Tibial nerve (tissue), 4 donors: Measurements from ENCODE around the gene PRKCG. TPM values are rescaled to one million over a fixed set of nuclear protein-coding genes. Genes with fewer than 3 reads are reported as not detected.

Source experiments
- DNase-seq, 2 donors: peaks; one replicate each; pipeline ENCODE4 v3.0.0-alpha.2; 2019; ENCODE audit warnings: low spot score in 2 of 2
- H3K27ac ChIP-seq, 4 donors: fragments of 200-600 bp; sonication (generic) in 3 of 4; one replicate each; pipeline ENCODE4 v1.5.1; 2017 to 2019; ENCODE audit warnings: mild to moderate bottlenecking in 1 of 4
- H3K27me3 ChIP-seq, 2 donors: fragments of 200-600 bp; sonication (generic) in 1 of 2; one replicate each; pipeline versions ENCODE4 v1.5.1 to v1.6.0; 2017 to 2019
- H3K36me3 ChIP-seq, 3 donors: fragments of 200-600 bp; sonication (generic); one replicate each; pipeline ENCODE4 v1.5.1; 2018 to 2019
- H3K4me1 ChIP-seq, 4 donors: fragments of 200-600 bp; sonication (generic) in 3 of 4; one replicate each; pipeline ENCODE4 v1.5.1; 2017 to 2019
- H3K4me3 ChIP-seq, 4 donors: fragments of 200-600 bp; sonication (generic) in 3 of 4; one replicate each; pipeline ENCODE4 v1.5.1; 2017 to 2019; ENCODE audit warnings: mild to moderate bottlenecking in 1 of 4, moderate library complexity in 1 of 4
- H3K9me3 ChIP-seq, 4 donors: fragments of 200-600 bp; sonication (generic) in 3 of 4; one replicate each; pipeline ENCODE4 v1.5.1; 2017 to 2019
- CTCF ChIP-seq, 5 experiments: fragments of 200-600 bp in 3 of 5; fragments of 450-650 bp in 2 of 5; sonication (generic) in 3 of 5; IDR thresholded peaks; one replicate each; pipeline ENCODE4 v1.5.1; 2016 to 2019; ENCODE audit warnings: antibody characterized with exemption in 5 of 5, mild to moderate bottlenecking in 3 of 5, moderate library complexity in 2 of 5
- EP300 ChIP-seq, 2 donors: sonication (generic); formaldehyde crosslinking; IDR thresholded peaks; one replicate each; pipeline ENCODE4 v1.6.1; 2017; ENCODE audit warnings: antibody characterized with exemption in 2 of 2, mild to moderate bottlenecking in 1 of 2
- POLR2A ChIP-seq, 2 donors: fragments of 450-650 bp; IDR thresholded peaks; one replicate each; pipeline ENCODE4 v1.6.1; 2017; ENCODE audit warnings: antibody characterized with exemption in 2 of 2, mild to moderate bottlenecking in 2 of 2, moderate library complexity in 2 of 2
- WGBS, 2 donors: methylation state at CpG; one replicate each; pipeline ENCODE4 v1.1.5; 2018; 5-methylcytosine and 5-hydroxymethylcytosine counted together
- total RNA-seq, 4 donors: library from RNA; depleted of rRNA; stranded (reverse); fragments of >200 nt; gene quantifications; one replicate each; pipeline ENCODE4 v1.1.0, GENCODE V29; 2016

The PRKCG gene
- total RNA-seq, 4 donors from 2014 or later = not detected

- no peak for DNase-seq
- WGBS, 2 donors = 78 to 79% methylated on average over 6 of the region's 6 CpGs
- no peak overlapping the region for H3K27ac ChIP-seq
- no peak overlapping the region for H3K4me3 ChIP-seq
- TF ChIP-seq CTCF (IDR thresholded peaks at IDR 0.05) (no peak), EP300 (IDR thresholded peaks at IDR 0.05) (no peak), POLR2A (IDR thresholded peaks at IDR 0.05) (no peak)
- no peaks in the 10 kb centered on the region for H3K9me3 ChIP-seq
- H3K36me3 ChIP-seq = peaks cover 0 to 47% (median 8%) of the 10 kb centered on the region in 3 donors
- H3K27me3 ChIP-seq = peaks cover 0 to 11% of the 10 kb centered on the region in 2 donors
- peaks cover 0 to 56% (median 8%) of the 10 kb centered on the region in 4 donors for H3K4me1 ChIP-seq
Measured at GRCh38 chr19:53874606-53874990, 7.4 kb upstream of the PRKCG start.

- H3K36me3 ChIP-seq = peaks cover 0 to 47% (median 8%) of the 10 kb centered on the region in 3 donors
- peaks cover 0 to 50% (median 9%) of the 10 kb centered on the region in 4 donors for H3K4me1 ChIP-seq
Measured at GRCh38 chr19:53875602-53876325, 6.2 kb upstream of the PRKCG start.

GRCh38 chr19:53876651-53877224 is 5.3 kb upstream of the PRKCG start:
- TF ChIP-seq CTCF (IDR thresholded peaks at IDR 0.05) (no peak), EP300 (IDR thresholded peaks at IDR 0.05) (no peak), POLR2A (IDR thresholded peaks at IDR 0.05) (no peak)
- Histone ChIP-seq H3K27ac (no peak overlapping the region), H3K36me3 (peaks cover 0 to 47% (median 8%) of the 10 kb centered on the region in 3 donors), H3K9me3 (no peaks in the 10 kb centered on the region), H3K4me3 (no peak overlapping the region), H3K27me3 (peaks cover 0 to 30% of the 10 kb centered on the region in 2 donors), H3K4me1 (peaks cover 0 to 48% (median 7%) of the 10 kb centered on the region in 4 donors)
- WGBS, 2 donors = 80 to 89% methylated on average over 5 of the region's 6 CpGs
- DNase-seq = no peak

More at GRCh38 chr19:53875602-53876325, 6.2 kb upstream of the PRKCG start:
- Histone ChIP-seq H3K4me3 (no peak overlapping the region), H3K27me3 (peaks cover 0 to 20% of the 10 kb centered on the region in 2 donors), H3K27ac (no peak overlapping the region), H3K9me3 (no peaks in the 10 kb centered on the region)
- WGBS, 2 donors = 81% methylated on average over 17 of the region's 17 CpGs
- DNase-seq = no peak
- no peak for TF ChIP-seq POLR2A (IDR thresholded peaks at IDR 0.05)
- no peak for TF ChIP-seq EP300 (IDR thresholded peaks at IDR 0.05)

- Histone ChIP-seq H3K36me3 (peaks cover 0 to 46% (median 8%) of the 10 kb centered on the region in 3 donors), H3K4me3 (no peak overlapping the region), H3K4me1 (peaks cover 0 to 48% (median 12%) of the 10 kb centered on the region in 4 donors), H3K9me3 (no peaks in the 10 kb centered on the region), H3K27me3 (peaks cover under 1 to 36% of the 10 kb centered on the region in 2 donors), H3K27ac (no peak overlapping the region)
- WGBS, 2 donors = 79 to 83% methylated on average over 10 of the region's 10 CpGs
- DNase-seq = no peak
- TF ChIP-seq EP300 (IDR thresholded peaks at IDR 0.05) = no peak
- TF ChIP-seq POLR2A (IDR thresholded peaks at IDR 0.05) = no peak
Measured at GRCh38 chr19:53877361-53877766, 4.6 kb upstream of the PRKCG start.

GRCh38 chr19:53878776-53879139 is 3.2 kb upstream of the PRKCG start:
- WGBS, 2 donors = 34 to 44% methylated on average over 12 of the region's 12 CpGs
- peaks cover 0 to 32% (median 6%) of the 10 kb centered on the region in 3 donors for H3K36me3 ChIP-seq
- H3K4me3 ChIP-seq = peak overlapping the region; percentile 17 to 49 (median 44)
- H3K27ac ChIP-seq = no peak overlapping the region
- no peaks in the 10 kb centered on the region for H3K9me3 ChIP-seq
- H3K27me3 ChIP-seq = peaks cover 3 to 50% of the 10 kb centered on the region in 2 donors
- H3K4me1 ChIP-seq = peaks cover 0 to 54% (median 12%) of the 10 kb centered on the region in 4 donors
- no peak for DNase-seq
- TF ChIP-seq POLR2A (IDR thresholded peaks at IDR 0.05) = no peak
- TF ChIP-seq CTCF (IDR thresholded peaks at IDR 0.05) = no peak
- no peak for TF ChIP-seq EP300 (IDR thresholded peaks at IDR 0.05)
